Renal cortex interstitium (tissue), 11 donors: ENCODE data around the gene TBL1X. TPM values are rescaled to one million over a fixed set of nuclear protein-coding genes. Genes with fewer than 3 reads are reported as not detected.

Experiments
- DNase-seq, 11 donors: peaks; one replicate each; pipeline ENCODE4 v3.0.0-alpha.2; 2013; ENCODE audit warnings: low read depth in 9 of 11, low spot score in 4 of 11; ENCODE audit errors: extremely low read depth in 1 of 11
- polyA plus RNA-seq, 3 donors: library from polyadenylated mRNA; unstranded; fragments of 120-200 nt; gene quantifications; one replicate each; pipeline ENCODE4 v1.2.1, GENCODE V29; 2013; ENCODE audit not compliant: insufficient read length in 3 of 3

Gene TBL1X
- polyA plus RNA-seq, 3 donors, result 26.9 to 29.1 (median 27.1) TPM

DNA sequence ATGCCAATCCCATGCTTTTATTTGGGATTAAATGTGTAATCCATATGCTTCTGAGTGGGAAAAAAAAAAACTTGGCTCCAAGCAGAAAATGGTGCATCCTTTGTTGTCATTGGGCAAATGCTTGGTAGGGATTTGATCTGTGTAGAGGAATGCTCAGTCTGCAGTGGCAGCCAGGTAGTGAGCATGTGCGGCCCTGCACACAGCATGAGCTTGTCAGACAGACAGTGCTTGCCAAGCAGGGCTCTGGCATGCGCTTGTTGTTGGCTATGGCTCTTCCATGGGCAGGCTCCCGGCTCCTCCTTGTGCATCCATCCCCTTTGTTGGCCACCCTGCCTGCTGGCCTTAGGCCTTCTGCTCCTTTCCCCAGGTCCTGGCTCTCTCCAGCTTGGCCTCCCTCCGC, 170.5 kb downstream of the TBL1X start:
- no peak for DNase-seq

- DNase-seq, result no peak
Measured at GRCh38 chrX:9635803-9636202, 170.9 kb downstream of the TBL1X start.

DNA sequence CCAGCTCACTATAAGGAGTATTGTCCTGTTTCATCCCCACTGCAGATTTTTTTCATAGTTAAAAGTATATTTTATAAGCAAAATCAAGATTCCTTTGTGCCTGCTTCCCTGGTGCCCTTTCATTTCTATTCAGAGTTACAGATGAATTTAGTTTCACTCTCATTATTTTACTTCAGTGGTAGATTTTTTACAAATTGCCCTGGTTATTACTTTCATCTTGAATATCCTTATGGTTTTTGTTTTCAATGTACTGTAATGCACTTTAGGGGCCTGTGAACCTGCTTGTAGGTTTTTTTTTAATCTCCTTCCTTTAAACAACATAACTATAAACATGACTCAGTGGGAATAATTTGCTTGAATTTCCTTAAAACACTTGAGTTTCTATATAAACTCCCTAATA, 174.0 kb downstream of the TBL1X start:
- no peak for DNase-seq

DNA sequence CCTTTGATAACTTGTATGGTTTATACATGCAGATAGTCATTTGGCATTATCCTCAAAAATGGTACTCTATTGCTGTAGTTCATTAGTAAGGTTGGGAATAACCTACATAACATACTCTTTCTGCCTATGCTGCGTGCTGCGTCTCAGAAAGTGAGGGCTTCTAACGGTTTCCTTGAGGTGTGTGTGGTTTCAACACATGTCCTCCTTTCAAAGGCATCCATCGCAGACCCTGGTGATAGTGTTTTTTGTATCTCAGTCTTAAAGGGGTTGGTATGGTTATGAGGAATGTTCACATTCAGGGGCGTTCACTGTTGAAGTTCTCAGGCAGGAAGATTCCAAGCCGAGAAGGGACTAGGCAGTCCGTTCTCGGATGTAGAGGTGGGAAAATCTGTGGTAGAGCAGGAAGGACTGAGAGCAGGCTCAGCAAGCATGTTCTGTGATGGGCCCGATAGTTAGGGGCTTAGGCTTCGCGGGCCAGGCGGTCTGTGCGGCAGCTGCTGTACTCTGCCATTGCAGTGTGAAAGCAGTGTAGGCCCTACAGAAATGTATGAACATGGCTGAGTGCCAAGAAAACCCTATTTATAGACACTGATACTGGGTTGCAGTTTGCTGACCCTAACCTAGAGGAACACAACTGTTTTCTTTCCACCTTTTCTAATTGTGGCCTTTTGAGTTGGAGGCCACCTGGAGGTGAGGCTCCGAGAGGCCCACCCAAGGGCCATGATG, 177.6 kb downstream of the TBL1X start:
- no peak for DNase-seq

DNA sequence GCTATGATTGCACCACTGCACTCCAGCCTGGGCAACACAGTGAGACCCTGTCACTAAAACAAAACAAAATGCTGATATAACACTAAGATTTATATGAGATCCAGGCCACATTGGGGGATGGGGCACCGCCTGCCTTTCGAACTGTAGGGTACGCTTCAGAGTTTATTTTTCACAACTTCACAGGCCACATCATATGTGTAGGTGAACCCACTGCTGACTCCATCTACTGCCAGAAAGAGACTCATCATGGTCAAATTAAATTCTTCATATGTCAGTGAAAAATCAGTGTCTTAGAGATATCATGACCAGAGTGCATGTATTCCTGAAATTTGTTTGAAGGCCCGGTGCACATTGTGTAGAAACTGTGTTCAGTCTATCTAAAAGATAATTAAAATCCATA, 178.9 kb downstream of the TBL1X start:
- no peak for DNase-seq

- no peak for DNase-seq
Measured at GRCh38 chrX:9644335-9644734, 179.5 kb downstream of the TBL1X start.

DNA sequence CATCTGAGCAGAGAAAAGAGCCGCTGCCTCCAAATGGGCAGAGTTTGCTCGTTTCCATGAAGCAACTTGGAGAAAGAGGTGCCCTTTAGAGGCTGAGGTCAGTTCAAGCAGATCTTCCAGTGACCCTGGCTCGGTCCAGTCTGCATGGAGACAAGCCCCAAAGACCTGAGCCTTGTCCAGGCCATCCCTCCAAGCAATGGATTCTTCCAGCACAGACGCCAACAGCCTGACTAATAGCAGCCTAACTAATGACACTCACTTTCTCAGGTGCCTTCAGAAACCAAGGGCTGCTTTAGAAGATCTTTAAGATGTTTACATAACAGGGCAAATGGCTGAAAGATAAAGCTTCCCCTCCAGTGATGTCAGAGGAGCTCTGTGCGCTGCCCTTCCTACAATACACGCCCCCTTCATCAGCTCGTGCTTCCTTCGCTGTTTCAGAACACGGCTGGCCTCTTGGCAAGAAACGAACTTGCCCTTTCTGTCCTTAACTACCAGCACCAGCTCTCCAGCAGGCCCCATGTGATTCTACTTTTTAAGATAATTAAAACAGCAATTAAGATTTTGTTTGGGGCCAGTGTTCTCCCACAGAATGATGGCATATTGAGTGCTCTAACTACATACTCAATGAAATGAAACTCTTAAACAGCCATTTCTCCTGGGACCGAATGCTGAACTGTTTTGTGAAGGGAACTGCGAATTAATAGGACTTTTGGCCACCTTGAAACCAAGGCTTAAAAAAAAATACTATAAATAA, 181.8 kb downstream of the TBL1X start:
- DNase-seq, result no peak

- DNase-seq, result no peak
Measured at GRCh38 chrX:9647431-9647830, 182.6 kb downstream of the TBL1X start.

DNA sequence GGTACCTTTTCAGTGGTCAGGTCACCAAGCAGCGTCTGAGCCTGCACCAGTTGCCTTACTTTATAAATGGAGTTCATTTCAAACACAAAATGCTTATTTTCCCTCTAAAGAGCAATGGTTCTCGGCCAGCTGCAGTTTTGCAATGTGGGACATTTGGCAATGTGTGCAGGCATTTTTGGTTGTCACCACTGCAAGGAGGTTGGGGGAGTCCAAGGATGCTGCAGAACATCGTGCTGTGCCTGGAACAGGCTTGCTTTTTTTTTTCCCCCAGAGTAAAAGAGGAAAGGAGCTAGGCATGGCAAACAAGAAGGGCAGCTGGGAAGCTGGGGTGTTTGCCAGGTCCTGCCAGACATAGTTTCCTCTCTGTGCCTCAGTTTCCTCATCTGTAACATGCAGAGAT, 185.2 kb downstream of the TBL1X start:
- DNase-seq, result no peak

DNA sequence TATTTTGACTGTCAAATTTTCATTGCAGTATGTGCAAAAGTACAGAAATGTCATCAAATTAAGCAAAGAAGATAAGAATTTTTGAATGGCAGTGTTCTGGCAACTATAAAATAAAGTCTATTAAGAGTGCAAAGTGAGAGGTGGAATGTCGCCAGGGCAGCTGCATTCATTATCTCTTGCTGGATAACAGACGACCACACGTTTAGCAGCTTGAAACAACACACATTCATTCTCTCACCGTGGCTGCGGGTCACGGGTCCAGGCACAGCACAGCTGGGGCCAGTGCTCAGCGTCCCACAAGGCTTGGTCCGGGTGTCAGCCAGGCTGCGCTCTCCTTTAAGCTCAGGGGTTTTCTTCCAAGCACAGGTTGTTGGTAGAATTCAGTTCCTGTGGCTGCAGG, 186.9 kb downstream of the TBL1X start:
- DNase-seq, result no peak

- DNase-seq, result no peak
Measured at GRCh38 chrX:9654929-9655328, 190.1 kb downstream of the TBL1X start.

DNA sequence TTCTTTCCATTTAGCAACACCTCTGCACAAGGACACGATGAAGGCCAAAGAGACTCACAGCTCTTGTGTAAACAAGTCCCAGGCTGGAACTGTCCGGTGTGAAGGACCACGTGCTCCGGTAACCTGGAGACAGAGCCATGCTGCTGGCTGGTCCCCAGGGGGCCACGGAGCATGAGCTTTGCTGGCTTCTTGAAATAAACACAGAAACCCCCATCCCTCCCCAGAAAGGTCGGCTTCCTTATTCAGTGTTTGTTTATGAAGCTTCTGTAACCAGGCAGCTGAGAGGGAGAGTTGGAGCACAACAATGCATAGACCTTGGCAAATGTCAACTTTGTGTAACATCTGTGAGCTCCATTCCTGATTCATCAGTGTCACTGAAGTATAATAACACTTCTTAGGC, 191.4 kb downstream of the TBL1X start:
- peak in 2 of 11 donors; percentile 15 to 20 for DNase-seq

GRCh38 chrX:9656871-9657270, 192.0 kb downstream of the TBL1X start:
- no peak for DNase-seq

- DNase-seq, result no peak
Measured at GRCh38 chrX:9657590-9658256, 192.9 kb downstream of the TBL1X start.

DNA sequence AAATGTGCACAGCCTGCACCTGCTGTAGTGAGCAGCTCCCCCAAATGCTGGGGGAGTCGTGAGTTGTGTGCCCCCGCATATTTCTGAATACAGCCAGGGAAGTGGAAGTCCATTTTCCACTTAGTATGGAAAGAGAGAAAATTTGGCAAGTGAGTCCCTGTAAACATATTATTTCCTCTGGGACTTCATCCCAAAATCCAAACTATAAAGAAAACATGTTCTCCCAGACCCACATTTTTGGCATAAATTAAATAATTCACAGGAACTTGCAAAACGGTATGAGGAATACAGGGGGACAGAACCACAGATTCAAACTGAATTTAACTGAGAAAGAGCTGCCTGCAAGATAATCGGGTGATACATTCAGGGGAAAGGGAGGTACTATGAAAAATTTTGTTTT, 193.6 kb downstream of the TBL1X start:
- no peak for DNase-seq

DNA sequence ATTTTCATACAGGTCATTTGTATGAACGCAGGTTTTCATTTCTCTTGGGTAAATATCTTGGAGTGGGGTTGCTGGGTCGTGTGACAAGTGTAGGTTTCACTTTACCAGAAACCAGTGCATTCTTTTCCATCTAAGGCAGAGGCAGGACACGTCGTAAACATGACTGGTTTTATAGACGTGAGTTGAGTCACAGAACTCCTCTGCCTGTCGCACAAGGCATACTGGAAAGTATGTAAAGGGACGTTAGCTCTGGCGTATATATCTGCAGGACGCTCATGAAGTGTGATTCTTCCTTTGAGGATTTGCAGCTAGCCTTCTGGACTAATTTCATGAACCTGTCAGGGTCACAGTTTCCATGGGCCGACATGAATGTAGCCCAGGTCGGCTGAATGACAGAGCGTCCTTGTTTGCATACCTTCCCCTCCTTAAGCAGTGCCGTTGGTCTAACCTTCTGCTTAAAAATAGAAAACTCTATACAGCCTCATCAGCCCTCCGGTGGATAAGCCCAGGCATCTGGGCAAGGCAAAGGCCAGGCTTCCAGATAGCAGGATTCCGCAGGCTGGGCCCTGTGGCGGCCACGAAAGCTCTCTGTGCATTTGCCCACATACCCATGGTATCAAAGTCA, 194.8 kb downstream of the TBL1X start:
- DNase-seq, result no peak

GRCh38 chrX:9662148-9662547, 197.3 kb downstream of the TBL1X start:
- no peak for DNase-seq

GRCh38 chrX:9663216-9663615, 198.4 kb downstream of the TBL1X start:
- no peak for DNase-seq

DNA sequence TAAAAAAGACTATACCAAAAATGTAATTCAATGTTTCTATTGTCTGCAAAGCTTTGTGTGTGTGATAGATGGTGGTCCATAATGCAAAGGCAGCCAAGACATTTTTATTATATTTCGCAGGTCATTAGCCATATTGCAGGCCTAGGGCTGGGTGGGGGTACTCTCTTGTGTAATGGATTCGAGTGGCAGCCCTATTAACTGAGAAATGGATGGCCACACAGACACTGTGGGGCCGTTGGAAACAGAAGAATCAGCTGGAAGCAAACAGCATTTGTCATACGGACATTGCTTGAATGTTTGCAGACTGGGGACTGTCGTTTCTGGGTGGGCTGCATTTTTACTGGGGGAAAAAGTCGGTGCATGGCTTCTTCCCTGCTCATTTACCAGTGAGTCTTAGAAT, 199.4 kb downstream of the TBL1X start:
- no peak for DNase-seq

- no peak for DNase-seq
Measured at GRCh38 chrX:9665113-9665512, 200.3 kb downstream of the TBL1X start.
